H1 (cell line): Measurements from ENCODE around the gene PSMB9.

Experiments used
- CBX5 ChIP-seq: fragments of 300-800, 300-1000 bp; sonication (generic); IDR thresholded peaks from 2 replicates; pipeline ENCODE4 v1.7.1; 2016; ENCODE audit warnings: antibody characterized with exemption, low read length, low read depth
- CTCF ChIP-seq, 3 experiments: IDR thresholded peaks; 1 replicate in 2 of 3; 2 replicates in 1 of 3; pipeline versions ENCODE4 v1.5.1 to v1.6.1; 2011; ENCODE audit warnings: low read length in 3 of 3, mild to moderate bottlenecking in 3 of 3, inconsistent platforms in 2 of 3, low read depth in 1 of 3, moderate library complexity in 1 of 3; ENCODE audit not compliant: insufficient read depth in 1 of 3; ENCODE audit errors: control extremely low read depth in 1 of 3
- EP300 ChIP-seq, 2 experiments: IDR thresholded peaks; 1 replicate in 1 of 2; 2 replicates in 1 of 2; pipeline ENCODE4 v1.6.1; 2011 to 2012; ENCODE audit warnings: low read depth in 2 of 2, low read length in 2 of 2, mild to moderate bottlenecking in 2 of 2, borderline replicate concordance in 1 of 2, inconsistent platforms in 1 of 2, moderate library complexity in 1 of 2
- EZH2 ChIP-seq: fragments of 200-600 bp; sonication (generic); IDR thresholded peaks from 2 replicates; pipeline ENCODE4 v1.7.1; 2012; ENCODE audit warnings: low read depth, mild to moderate bottlenecking, moderate library complexity, low read length, inconsistent platforms; ENCODE audit not compliant: severe bottlenecking
- POLR2A ChIP-seq, 2 experiments: IDR thresholded peaks; 1 replicate in 1 of 2; 2 replicates in 1 of 2; pipeline ENCODE4 v1.6.1; 2011; ENCODE audit warnings: low read depth in 2 of 2, low read length in 2 of 2, mild to moderate bottlenecking in 2 of 2; ENCODE audit errors: control extremely low read depth in 1 of 2

DNA sequence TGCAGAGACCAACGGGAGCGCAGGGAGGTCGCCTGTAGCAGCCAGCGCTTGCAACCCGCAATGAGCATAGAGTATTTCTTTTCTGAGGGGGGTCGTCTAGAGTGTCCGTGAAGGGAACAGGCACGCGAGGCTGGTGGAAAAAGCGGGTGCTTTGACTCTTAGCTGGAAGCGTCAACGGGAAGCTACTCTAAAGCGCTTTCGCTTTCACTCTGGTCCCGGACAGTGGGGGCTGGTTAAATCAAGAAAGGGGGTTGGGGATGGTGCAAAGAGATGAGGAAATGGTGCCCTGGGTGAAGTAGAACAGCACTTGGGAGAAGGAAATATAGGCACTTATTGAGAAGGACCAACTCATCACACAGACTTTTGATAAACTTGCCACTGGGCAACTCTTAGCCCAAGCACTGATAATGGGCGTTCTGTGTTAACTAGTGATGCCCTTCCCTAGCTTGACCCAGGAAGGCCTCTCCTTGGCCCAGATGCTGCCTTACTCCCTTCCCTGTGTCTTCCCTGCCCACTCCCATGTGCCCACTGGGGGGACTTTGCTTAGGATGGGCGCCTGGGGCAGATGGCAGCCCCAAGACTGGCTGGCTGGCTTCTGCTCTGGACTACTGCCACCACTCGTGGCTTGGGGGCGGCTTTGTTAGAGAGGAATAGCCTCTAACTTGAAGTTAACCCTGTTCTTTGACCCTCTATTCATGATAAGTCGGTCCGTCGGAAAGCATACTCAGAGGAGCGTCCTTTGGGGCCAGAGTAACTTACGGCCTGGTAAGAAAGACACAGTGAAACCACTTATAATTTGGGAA, 585 bp downstream of the PSMB9 start:
- no peak for TF ChIP-seq CTCF (IDR thresholded peaks at IDR 0.05; ENCODE audit: control extremely low read depth in 1 of 3, insufficient read depth in 1 of 3, low read depth in 1 of 3, low read length in 3 of 3)
- TF ChIP-seq EP300 (IDR thresholded peaks at IDR 0.05; ENCODE audit: borderline replicate concordance in 1 of 2, low read depth in 2 of 2, low read length in 2 of 2) = no peak
- TF ChIP-seq EZH2 = no peak
- TF ChIP-seq CBX5 = no peak
- no peak for TF ChIP-seq POLR2A (IDR thresholded peaks at IDR 0.05; ENCODE audit: control extremely low read depth in 1 of 2, low read depth in 2 of 2, low read length in 2 of 2)
